IMR-90 (cell line): ENCODE results near the gene FOXL3.

Source experiments
- BHLHE40 ChIP-seq: fragments of 150-350 bp; IDR thresholded peaks from 2 replicates; pipeline ENCODE4 v1.6.1; 2016; ENCODE audit warnings: mild to moderate bottlenecking, low read depth, low read length
- CTCF ChIP-seq: conservative IDR thresholded peaks from 2 replicates; pipeline ENCODE4 v1.5.1; 2012; ENCODE audit warnings: mild to moderate bottlenecking, low read depth, low read length, improper control_type of control experiment
- MXI1 ChIP-seq: IDR thresholded peaks from 2 replicates; pipeline ENCODE4 v1.6.1; 2012; ENCODE audit warnings: low read depth, mild to moderate bottlenecking, low read length, moderate library complexity, borderline replicate concordance
- POLR2A ChIP-seq: IDR thresholded peaks from 2 replicates; pipeline ENCODE4 v1.6.1; 2012; ENCODE audit warnings: mild to moderate bottlenecking, low read depth, low read length
- RAD21 ChIP-seq: IDR thresholded peaks from 2 replicates; pipeline ENCODE4 v1.6.1; 2012; ENCODE audit warnings: low read length, improper control_type of control experiment
- RFX5 ChIP-seq: IDR thresholded peaks from 2 replicates; pipeline ENCODE4 v1.8.0; 2012; ENCODE audit warnings: low read depth, mild to moderate bottlenecking, low read length, moderate library complexity

GRCh38 chr7:240887-241421 is 49.0 kb upstream of the FOXL3 start:
- TF ChIP-seq CTCF = no peak
- no peak for TF ChIP-seq RFX5
- TF ChIP-seq POLR2A = no peak
- no peak for TF ChIP-seq RAD21
- TF ChIP-seq BHLHE40 = no peak
- no peak for TF ChIP-seq MXI1
